ENCODE measurements around the gene GLTP. TPM values are rescaled to one million over a fixed set of nuclear protein-coding genes. Genes with fewer than 3 reads are reported as not detected.

The GLTP gene
- total RNA-seq, 2 donors from 2014 or later: 29.0 to 43.2 TPM

- H3K4me1 ChIP-seq: peaks cover 0 to 9% of the 10 kb centered on the region in 2 donors
- no peaks in the 10 kb centered on the region for H3K27me3 ChIP-seq
- H3K27ac ChIP-seq: no peak overlapping the region
- no peaks in the 10 kb centered on the region for H3K36me3 ChIP-seq
- TF ChIP-seq CTCF (IDR thresholded peaks at IDR 0.05): no peak
- no peaks in the 10 kb centered on the region for H3K9me3 ChIP-seq
- no peak for DNase-seq (ENCODE audit: low spot score)
- no peak overlapping the region for H3K4me3 ChIP-seq
Observed at GRCh38 chr12:109822416-109822815, 57.9 kb downstream of the GLTP start.

GRCh38 chr12:109821968-109822367 is 58.4 kb downstream of the GLTP start:
- Histone ChIP-seq H3K27me3 (no peaks in the 10 kb centered on the region), H3K36me3 (no peaks in the 10 kb centered on the region), H3K4me3 (no peak overlapping the region), H3K4me1 (peaks cover 0 to 9% of the 10 kb centered on the region in 2 donors), H3K27ac (no peak overlapping the region), H3K9me3 (no peaks in the 10 kb centered on the region)
- TF ChIP-seq CTCF (IDR thresholded peaks at IDR 0.05): no peak
- no peak for DNase-seq (ENCODE audit: low spot score)

GRCh38 chr12:109820816-109821381 is 59.4 kb downstream of the GLTP start:
- no peak for DNase-seq (ENCODE audit: low spot score)
- no peaks in the 10 kb centered on the region for H3K9me3 ChIP-seq
- no peak for TF ChIP-seq CTCF (IDR thresholded peaks at IDR 0.05)
- no peak overlapping the region for H3K27ac ChIP-seq
- no peak overlapping the region for H3K4me3 ChIP-seq
- H3K36me3 ChIP-seq: no peaks in the 10 kb centered on the region
- no peaks in the 10 kb centered on the region for H3K27me3 ChIP-seq
- peaks cover 0 to 9% of the 10 kb centered on the region in 2 donors for H3K4me1 ChIP-seq

- H3K4me1 ChIP-seq: peaks cover 0 to 9% of the 10 kb centered on the region in 2 donors
- no peaks in the 10 kb centered on the region for H3K36me3 ChIP-seq
- H3K27ac ChIP-seq: no peak overlapping the region
- H3K4me3 ChIP-seq: no peak overlapping the region
- no peak for DNase-seq (ENCODE audit: low spot score)
- no peaks in the 10 kb centered on the region for H3K27me3 ChIP-seq
- no peak for TF ChIP-seq CTCF (IDR thresholded peaks at IDR 0.05)
- no peaks in the 10 kb centered on the region for H3K9me3 ChIP-seq
Observed at GRCh38 chr12:109818905-109819500, 61.3 kb downstream of the GLTP start.

GRCh38 chr12:109818253-109818652 is 62.1 kb downstream of the GLTP start:
- Histone ChIP-seq H3K9me3 (no peaks in the 10 kb centered on the region), H3K36me3 (no peaks in the 10 kb centered on the region), H3K4me1 (peaks cover 0 to 8% of the 10 kb centered on the region in 2 donors), H3K27ac (no peak overlapping the region), H3K27me3 (no peaks in the 10 kb centered on the region), H3K4me3 (no peak overlapping the region)
- DNase-seq (ENCODE audit: low spot score): no peak
- no peak for TF ChIP-seq CTCF (IDR thresholded peaks at IDR 0.05)

Data from right atrium auricular region (tissue), 2 donors.